Fibroblast of lung (primary cell): ENCODE data around the gene RMI1. TPM values are rescaled to one million over a fixed set of nuclear protein-coding genes. Genes with fewer than 3 reads are reported as not detected.

Experiments used
- DNase-seq, 2 donors: peaks; one replicate each; pipeline versions ENCODE4 v3.0.0 to v3.0.0-alpha.2; 2010; ENCODE audit warnings: low read depth in 2 of 2
- H2AFZ ChIP-seq: 2 replicates; pipeline ENCODE4 v1.5.1; 2012; ENCODE audit warnings: low read length, control low read depth, inconsistent platforms
- H3K27ac ChIP-seq: 2 replicates; pipeline ENCODE4 v1.5.1; 2011; ENCODE audit warnings: low read length, control low read depth; ENCODE audit not compliant: insufficient read depth
- H3K27me3 ChIP-seq: 2 replicates; pipeline ENCODE4 v1.5.1; 2011; ENCODE audit warnings: mild to moderate bottlenecking, low read length; ENCODE audit not compliant: control insufficient read depth, insufficient read depth
- H3K36me3 ChIP-seq: 2 replicates; pipeline ENCODE4 v1.5.1; 2011; ENCODE audit warnings: low read length; ENCODE audit not compliant: control insufficient read depth, insufficient read depth
- H3K4me1 ChIP-seq: 2 replicates; pipeline ENCODE4 v1.5.1; 2011; ENCODE audit warnings: low read length; ENCODE audit not compliant: control insufficient read depth, insufficient read depth; ENCODE audit errors: extremely low read depth
- H3K4me2 ChIP-seq: 2 replicates; pipeline ENCODE4 v1.5.1; 2011; ENCODE audit warnings: low read length, control low read depth; ENCODE audit not compliant: insufficient read depth; ENCODE audit errors: extremely low read depth
- H3K4me3 ChIP-seq, 4 experiments: fragments of 200-600 bp in 1 of 4; sonication (generic) in 1 of 4; replicated peaks in 1 of 4; 2 replicates each; pipeline ENCODE4 v1.5.1; 2011 to 2016; ENCODE audit warnings: low read length in 4 of 4, low read depth in 3 of 4, mild to moderate bottlenecking in 3 of 4, control low read depth in 2 of 4, inconsistent platforms in 1 of 4, mixed read lengths in 1 of 4; ENCODE audit not compliant: insufficient read depth in 1 of 4; ENCODE audit errors: control extremely low read depth in 1 of 4
- H3K79me2 ChIP-seq: 2 replicates; pipeline ENCODE4 v1.5.1; 2012; ENCODE audit warnings: mild to moderate bottlenecking, low read length, inconsistent platforms; ENCODE audit not compliant: control insufficient read depth, insufficient read depth
- H3K9ac ChIP-seq: 2 replicates; pipeline ENCODE4 v1.5.1; 2011; ENCODE audit warnings: mild to moderate bottlenecking, low read length, control low read depth; ENCODE audit not compliant: insufficient read depth
- H3K9me3 ChIP-seq: 2 replicates; pipeline ENCODE4 v1.5.1; 2012; ENCODE audit warnings: low read depth, low read length; ENCODE audit not compliant: control insufficient read depth, insufficient read depth
- H4K20me1 ChIP-seq: 2 replicates; pipeline ENCODE4 v1.5.1; 2011; ENCODE audit warnings: low read length; ENCODE audit not compliant: control insufficient read depth, insufficient read depth; ENCODE audit errors: extremely low read depth
- CTCF ChIP-seq, 2 donors: IDR thresholded peaks in 1 of 2; conservative IDR thresholded peaks in 1 of 2; 1 replicate in 1 of 2; 2 replicates in 1 of 2; pipeline ENCODE4 v1.5.1; 2011 to 2012; ENCODE audit warnings: low read length in 2 of 2, control low read depth in 1 of 2, inconsistent platforms in 1 of 2, low read depth in 1 of 2, mild to moderate bottlenecking in 1 of 2
- EZH2 ChIP-seq: IDR thresholded peaks from 2 replicates; pipeline ENCODE4 v1.5.1; 2012; ENCODE audit warnings: low read length, control low read depth, mild to moderate bottlenecking; ENCODE audit errors: missing control alignments
- polyA plus RNA-seq, 2 donors: library from polyadenylated mRNA; depleted of rRNA in 1 of 2; stranded (reverse) in 1 of 2; unstranded in 1 of 2; fragments of >200 nt; gene quantifications; 2 replicates each; pipeline ENCODE4 v1.2.1, GENCODE V29; 2011 to 2012; ENCODE audit warnings: missing spikeins in 1 of 2
- total RNA-seq: library from RNA; depleted of rRNA; stranded (reverse); fragments of >200 nt; gene quantifications from 2 replicates; pipeline ENCODE4 v1.2.1, GENCODE V29; 2014

The RMI1 gene
- total and polyA plus RNA-seq, 2 donors (not counting 1 experiment from before 2014, with no cell fraction given) = 2.3 to 5.0 TPM

- Histone ChIP-seq H3K4me2 (no peak overlapping the region), H3K79me2 (no peaks in the 10 kb centered on the region), H3K4me1 (peaks cover 9% of the 10 kb centered on the region), H4K20me1 (no peaks in the 10 kb centered on the region), H3K9ac (no peak overlapping the region), H3K9me3 (no peaks in the 10 kb centered on the region), H2AFZ (no peak overlapping the region), H3K27ac (no peak overlapping the region), H3K27me3 (no peaks in the 10 kb centered on the region), H3K4me3 (no peak overlapping the region), H3K36me3 (no peaks in the 10 kb centered on the region)
- TF ChIP-seq CTCF (conservative IDR thresholded peaks at IDR 0.05 in 1 of 2, IDR thresholded peaks at IDR 0.05 in 1 of 2; ENCODE audit: low read depth in 1 of 2, low read length in 2 of 2) (no peak), EZH2 (no peak)
- DNase-seq = peak; percentile 80 to 91
Observed at GRCh38 chr9:83935276-83935935, 45.2 kb upstream of the RMI1 start.

GRCh38 chr9:83936523-83936922, 44.1 kb upstream of the RMI1 start:
- Histone ChIP-seq H3K79me2 (no peaks in the 10 kb centered on the region), H3K27me3 (no peaks in the 10 kb centered on the region), H3K9ac (no peak overlapping the region), H2AFZ (no peak overlapping the region), H3K4me2 (no peak overlapping the region), H3K27ac (no peak overlapping the region), H3K4me3 (no peak overlapping the region), H3K9me3 (no peaks in the 10 kb centered on the region), H3K36me3 (no peaks in the 10 kb centered on the region), H4K20me1 (no peaks in the 10 kb centered on the region), H3K4me1 (peaks cover 9% of the 10 kb centered on the region)
- DNase-seq = no peak
- TF ChIP-seq EZH2 = no peak
- TF ChIP-seq CTCF (conservative IDR thresholded peaks at IDR 0.05 in 1 of 2, IDR thresholded peaks at IDR 0.05 in 1 of 2; ENCODE audit: low read depth in 1 of 2, low read length in 2 of 2) = no peak

GRCh38 chr9:83937861-83938455, 42.6 kb upstream of the RMI1 start:
- Histone ChIP-seq H3K79me2 (no peaks in the 10 kb centered on the region), H3K27me3 (no peaks in the 10 kb centered on the region), H3K4me2 (no peak overlapping the region), H3K9ac (no peak overlapping the region), H3K4me3 (no peak overlapping the region), H3K27ac (no peak overlapping the region), H3K4me1 (peaks cover 9% of the 10 kb centered on the region), H3K36me3 (no peaks in the 10 kb centered on the region), H4K20me1 (no peaks in the 10 kb centered on the region), H3K9me3 (no peaks in the 10 kb centered on the region), H2AFZ (no peak overlapping the region)
- TF ChIP-seq EZH2 = no peak
- TF ChIP-seq CTCF (conservative IDR thresholded peaks at IDR 0.05 in 1 of 2, IDR thresholded peaks at IDR 0.05 in 1 of 2; ENCODE audit: low read depth in 1 of 2, low read length in 2 of 2) = peak; percentile 54 to 68
- peak; percentile 43 to 72 for DNase-seq
